HCT116 (cell line): ENCODE measurements around the gene MDFIC. TPM values are rescaled to one million over a fixed set of nuclear protein-coding genes. Genes with fewer than 3 reads are reported as not detected.

Experiments
- ATAC-seq: fragments of 200-7000 bp; cut with Tn5 transposase; 2 replicates; pipeline ENCODE4 v1.9.1; 2020; ENCODE audit warnings: mild to moderate bottlenecking, moderate library complexity
- BruUV-seq: library from RNA; stranded (reverse); fragments of 400-500 nt; replicated peaks from 2 replicates; lab custom pipeline; 2021; lab: Mats Ljungman, UMichigan
- CTCF ChIA-PET: fragments of 300-600 bp; sonication (Branson Sonifier 250); formaldehyde crosslinking; loops from one replicate; lab custom pipeline; 2021; ENCODE audit warnings: antibody characterized with exemption; lab: Charles Lee
- POLR2A ChIA-PET: fragments of 300-600, 350-600 bp; sonication (Branson Sonifier 250); formaldehyde crosslinking; loops from one replicate; lab custom pipeline; 2021; ENCODE audit warnings: antibody characterized with exemption; lab: Charles Lee
- RAD21 ChIA-PET, 2 experiments: fragments of 300-600 bp; sonication (Branson Sonifier 250); formaldehyde crosslinking; loops; one replicate each; lab custom pipeline; 2023; ENCODE audit warnings: low total read pairs in 2 of 2; ENCODE audit not compliant: uncharacterized antibody in 2 of 2, unreplicated experiment in 2 of 2, low non-redundant PET in 1 of 2; lab: Charles Lee
- DNase-seq: peaks from one replicate; pipeline ENCODE4 v3.0.0-alpha.2; 2010; ENCODE audit warnings: low read depth, low spot score
- H2AFZ ChIP-seq: fragments of 200-600 bp; shearing (Covaris generic), sonication (generic); 2 replicates; pipeline ENCODE4 v1.6.1; 2017; ENCODE audit warnings: low read depth, mixed run types, mixed read lengths, antibody characterized with exemption, low read length; ENCODE audit not compliant: poor library complexity, severe bottlenecking
- H3K27ac ChIP-seq: 2 replicates; pipeline ENCODE4 v1.5.1; 2012; ENCODE audit warnings: low read depth, low read length
- H3K27me3 ChIP-seq: fragments of 200-600 bp; sonication (generic); 2 replicates; pipeline ENCODE4 v1.6.1; 2016; ENCODE audit warnings: mixed run types, low read length, mixed read lengths; ENCODE audit not compliant: insufficient read depth
- H3K36me3 ChIP-seq, 2 experiments: fragments of 200-500 bp in 1 of 2; fragments of 200-600 bp in 1 of 2; sonication (Bioruptor generic) in 1 of 2; sonication (generic) in 1 of 2; 2 replicates each; pipeline versions ENCODE4 v1.5.1 to v1.6.1; 2014 to 2016; ENCODE audit warnings: low read length in 2 of 2, inconsistent platforms in 1 of 2, mixed read lengths in 1 of 2, mixed run types in 1 of 2; ENCODE audit not compliant: insufficient read depth in 2 of 2, control insufficient read depth in 1 of 2
- H3K4me1 ChIP-seq, 2 experiments: fragments of 200-600 bp in 1 of 2; sonication (generic) in 1 of 2; 2 replicates each; pipeline versions ENCODE4 v1.5.1 to v1.6.1; 2012 to 2017; ENCODE audit warnings: low read length in 2 of 2, inconsistent platforms in 1 of 2, mild to moderate bottlenecking in 1 of 2, mixed read lengths in 1 of 2, mixed run types in 1 of 2, moderate library complexity in 1 of 2; ENCODE audit not compliant: insufficient read depth in 2 of 2, control insufficient read depth in 1 of 2
- H3K4me2 ChIP-seq: fragments of 200-600 bp; sonication (generic); 2 replicates; pipeline ENCODE4 v1.6.1; 2017; ENCODE audit warnings: mixed run types, low read length, mixed read lengths
- H3K4me3 ChIP-seq, 2 experiments: fragments of 200-600 bp in 1 of 2; sonication (generic) in 1 of 2; replicated peaks in 1 of 2; 2 replicates each; pipeline ENCODE4 v1.5.1; 2011 to 2016; ENCODE audit warnings: low read length in 2 of 2, control low read depth in 1 of 2, low read depth in 1 of 2, mild to moderate bottlenecking in 1 of 2, mixed read lengths in 1 of 2, mixed run types in 1 of 2
- H3K79me2 ChIP-seq: fragments of 200-600 bp; sonication (generic); 2 replicates; pipeline ENCODE4 v1.6.1; 2017; ENCODE audit warnings: mild to moderate bottlenecking, mixed run types, low read length, moderate library complexity, mixed read lengths; ENCODE audit not compliant: insufficient read depth
- H3K9ac ChIP-seq: fragments of 200-600 bp; sonication (generic); 2 replicates; pipeline ENCODE4 v1.6.1; 2016; ENCODE audit warnings: low read length, mixed read lengths
- H3K9me2 ChIP-seq: fragments of 200-600 bp; sonication (generic), shearing (Covaris generic); 2 replicates; pipeline ENCODE4 v1.6.1; 2017; ENCODE audit warnings: mixed run types, mild to moderate bottlenecking, moderate library complexity; ENCODE audit not compliant: insufficient read depth
- H3K9me3 ChIP-seq, 2 experiments: fragments of 200-500 bp in 1 of 2; fragments of 200-600 bp in 1 of 2; sonication (Bioruptor generic) in 1 of 2; sonication (generic) in 1 of 2; 2 replicates each; pipeline ENCODE4 v1.6.1; 2014 to 2017; ENCODE audit warnings: low read length in 2 of 2, mixed read lengths in 2 of 2, inconsistent platforms in 1 of 2, low read depth in 1 of 2, mild to moderate bottlenecking in 1 of 2, mixed run types in 1 of 2, moderate library complexity in 1 of 2; ENCODE audit not compliant: control insufficient read depth in 1 of 2, insufficient read depth in 1 of 2
- H4K20me1 ChIP-seq: fragments of 200-600 bp; sonication (generic), shearing (Covaris generic); 2 replicates; pipeline ENCODE4 v1.6.1; 2017; ENCODE audit warnings: mixed run types, mild to moderate bottlenecking, moderate library complexity; ENCODE audit not compliant: insufficient read depth
- CBX3 ChIP-seq: IDR thresholded peaks from 2 replicates; pipeline ENCODE4 v1.6.1; 2012; ENCODE audit warnings: low read depth
- CEBPB ChIP-seq: IDR thresholded peaks from 2 replicates; pipeline ENCODE4 v1.6.1; 2012; ENCODE audit warnings: low read depth
- ELF1 ChIP-seq: IDR thresholded peaks from 2 replicates; pipeline ENCODE4 v1.6.1; 2012; ENCODE audit warnings: low read depth, borderline replicate concordance
- EZH2 ChIP-seq: fragments of 200-600 bp; sonication (generic); IDR thresholded peaks from 2 replicates; pipeline ENCODE4 v1.6.1; 2017; ENCODE audit warnings: antibody characterized with exemption, mixed run types
- EZH2phosphoT487 ChIP-seq: fragments of 200-600 bp; IDR thresholded peaks from 2 replicates; pipeline ENCODE4 v1.6.1; 2018; ENCODE audit warnings: antibody characterized with exemption, borderline replicate concordance
- JUND ChIP-seq: IDR thresholded peaks from 2 replicates; pipeline ENCODE4 v1.6.1; 2012
- POLR2AphosphoS5 ChIP-seq: IDR thresholded peaks from 2 replicates; pipeline ENCODE4 v1.6.1; 2011; ENCODE audit warnings: mild to moderate bottlenecking, low read depth, low read length, moderate library complexity
- RAD21 ChIP-seq: IDR thresholded peaks from 2 replicates; pipeline ENCODE4 v1.6.1; 2012; ENCODE audit warnings: low read depth, mild to moderate bottlenecking
- SIN3A ChIP-seq: IDR thresholded peaks from 2 replicates; pipeline ENCODE4 v1.6.1; 2012; ENCODE audit warnings: low read depth
- SRF ChIP-seq: IDR thresholded peaks from 2 replicates; pipeline ENCODE4 v1.6.1; 2012; ENCODE audit warnings: low read depth
- YY1 ChIP-seq: IDR thresholded peaks from 2 replicates; pipeline ENCODE4 v1.6.1; 2011; ENCODE audit warnings: low read length, low read depth, moderate library complexity, mild to moderate bottlenecking; ENCODE audit not compliant: insufficient replicate concordance; ENCODE audit errors: extremely low read depth
- ZFX ChIP-seq: fragments of 450-650 bp; IDR thresholded peaks from 2 replicates; pipeline ENCODE4 v1.6.1; 2017
- ZNF274 ChIP-seq: fragments of 200-500 bp; sonication (Bioruptor generic); IDR thresholded peaks from 2 replicates; pipeline ENCODE4 v1.6.1; 2014; ENCODE audit warnings: mild to moderate bottlenecking, low read depth, low read length, inconsistent platforms
- intact Hi-C: fragments of 100-400 bp; cut with micrococcal nuclease; formaldehyde crosslinking; loops from 2 replicates; pipeline ENCODE4 v1.10.0; 2022
- total RNA-seq: library from RNA; stranded (reverse); gene quantifications from one replicate; pipeline ENCODE4 v1.2.1, GENCODE V29; 2021; ENCODE audit not compliant: unreplicated experiment
- TF ChIP-seq, protein P1 (sequence below): IDR thresholded peaks from 2 replicates; pipeline ENCODE4 v1.6.1; 2011; ENCODE audit warnings: mild to moderate bottlenecking, low read length, moderate library complexity; ENCODE audit not compliant: insufficient replicate concordance; ENCODE audit errors: extremely low read depth
- TF ChIP-seq, protein P2 (sequence below), 3 experiments: fragments of 200-600 bp in 1 of 3; sonication (generic) in 1 of 3; IDR thresholded peaks in 2 of 3; conservative IDR thresholded peaks in 1 of 3; 2 replicates each; pipeline ENCODE4 v1.5.1; 2012 to 2017; ENCODE audit warnings: low read depth in 2 of 3, low read length in 2 of 3, antibody characterized with exemption in 1 of 3, borderline replicate concordance in 1 of 3, control low read depth in 1 of 3, mild to moderate bottlenecking in 1 of 3, mixed read lengths in 1 of 3, mixed run types in 1 of 3, moderate library complexity in 1 of 3; ENCODE audit not compliant: insufficient read depth in 1 of 3
- TF ChIP-seq, protein P3 (sequence below): IDR thresholded peaks from 2 replicates; pipeline ENCODE4 v1.6.1; 2012
- TF ChIP-seq, protein P4 (sequence below): IDR thresholded peaks from 2 replicates; pipeline ENCODE4 v1.6.1; 2012; ENCODE audit warnings: low read depth

Gene MDFIC
- total RNA-seq, 1 experiment from 2014 or later, result 8.3 TPM

DNA sequence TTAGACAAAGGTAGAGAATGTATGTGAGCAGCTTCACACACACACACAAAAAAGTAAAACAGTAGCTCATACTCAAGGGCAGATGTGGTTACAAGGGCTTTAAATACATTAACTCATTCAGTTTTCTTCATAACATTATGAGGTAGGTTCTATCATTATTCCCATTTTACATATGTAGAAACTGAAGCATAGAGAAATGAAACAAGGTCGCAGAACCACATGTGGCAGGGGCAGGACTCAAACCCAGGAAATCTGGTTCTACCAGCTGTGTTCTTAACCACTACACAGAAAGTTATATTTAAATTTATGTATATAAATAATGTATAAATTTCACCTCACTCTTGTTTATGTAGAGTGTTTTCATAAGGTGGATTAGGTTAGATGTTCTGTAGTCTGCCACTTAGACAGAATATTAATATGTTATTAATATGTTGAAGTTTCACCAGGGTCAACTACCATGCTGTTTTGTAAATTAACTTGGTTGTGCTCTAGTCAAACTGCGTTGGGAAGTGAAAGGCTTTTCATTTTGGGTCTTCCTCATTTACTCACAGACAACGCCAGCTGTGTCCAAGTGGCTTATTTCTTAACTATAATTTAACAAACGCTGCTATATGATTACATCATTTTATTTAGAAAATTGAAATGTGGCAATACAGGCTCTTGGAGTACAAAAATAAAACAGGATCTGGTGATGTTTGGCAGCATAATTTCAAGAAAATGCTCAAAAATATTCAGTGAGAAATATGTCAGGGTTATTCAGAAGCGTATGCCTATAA, 138.4 kb downstream of the MDFIC start:
- BruUV-seq, result no TSS peak
- CTCF ChIA-PET, result no interaction called here
- ATAC-seq, result no peak

More for the DNA sequence above, 138.4 kb downstream of the MDFIC start:
- Histone ChIP-seq H3K4me1 (no peaks in the 10 kb centered on the region), H3K79me2 (no peaks in the 10 kb centered on the region), H4K20me1 (no peaks in the 10 kb centered on the region), H3K9me2 (0 out of 2 replicates have a peak, but pooled peaks cover 4% of the 10 kb centered on the region), H2AFZ (no peak overlapping the region), H3K36me3 (no peaks in the 10 kb centered on the region), H3K9me3 (no peaks in the 10 kb centered on the region), H3K27ac (no peak overlapping the region), H3K4me2 (no peak overlapping the region), H3K27me3 (no peaks in the 10 kb centered on the region), H3K9ac (no peak overlapping the region), H3K4me3 (no peak overlapping the region)
- RAD21 ChIA-PET, result no interaction called here
- no peak for TF ChIP-seq YY1
- TF ChIP-seq SIN3A, result no peak
- TF ChIP-seq POLR2AphosphoS5, result no peak
- TF ChIP-seq, protein P1, sequence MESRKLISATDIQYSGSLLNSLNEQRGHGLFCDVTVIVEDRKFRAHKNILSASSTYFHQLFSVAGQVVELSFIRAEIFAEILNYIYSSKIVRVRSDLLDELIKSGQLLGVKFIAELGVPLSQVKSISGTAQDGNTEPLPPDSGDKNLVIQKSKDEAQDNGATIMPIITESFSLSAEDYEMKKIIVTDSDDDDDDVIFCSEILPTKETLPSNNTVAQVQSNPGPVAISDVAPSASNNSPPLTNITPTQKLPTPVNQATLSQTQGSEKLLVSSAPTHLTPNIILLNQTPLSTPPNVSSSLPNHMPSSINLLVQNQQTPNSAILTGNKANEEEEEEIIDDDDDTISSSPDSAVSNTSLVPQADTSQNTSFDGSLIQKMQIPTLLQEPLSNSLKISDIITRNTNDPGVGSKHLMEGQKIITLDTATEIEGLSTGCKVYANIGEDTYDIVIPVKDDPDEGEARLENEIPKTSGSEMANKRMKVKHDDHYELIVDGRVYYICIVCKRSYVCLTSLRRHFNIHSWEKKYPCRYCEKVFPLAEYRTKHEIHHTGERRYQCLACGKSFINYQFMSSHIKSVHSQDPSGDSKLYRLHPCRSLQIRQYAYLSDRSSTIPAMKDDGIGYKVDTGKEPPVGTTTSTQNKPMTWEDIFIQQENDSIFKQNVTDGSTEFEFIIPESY, result no peak
- TF ChIP-seq ZNF274, result no peak
- TF ChIP-seq ELF1, result no peak
- no peak for TF ChIP-seq ZFX
- no peak for TF ChIP-seq EZH2phosphoT487
- TF ChIP-seq, protein P2, sequence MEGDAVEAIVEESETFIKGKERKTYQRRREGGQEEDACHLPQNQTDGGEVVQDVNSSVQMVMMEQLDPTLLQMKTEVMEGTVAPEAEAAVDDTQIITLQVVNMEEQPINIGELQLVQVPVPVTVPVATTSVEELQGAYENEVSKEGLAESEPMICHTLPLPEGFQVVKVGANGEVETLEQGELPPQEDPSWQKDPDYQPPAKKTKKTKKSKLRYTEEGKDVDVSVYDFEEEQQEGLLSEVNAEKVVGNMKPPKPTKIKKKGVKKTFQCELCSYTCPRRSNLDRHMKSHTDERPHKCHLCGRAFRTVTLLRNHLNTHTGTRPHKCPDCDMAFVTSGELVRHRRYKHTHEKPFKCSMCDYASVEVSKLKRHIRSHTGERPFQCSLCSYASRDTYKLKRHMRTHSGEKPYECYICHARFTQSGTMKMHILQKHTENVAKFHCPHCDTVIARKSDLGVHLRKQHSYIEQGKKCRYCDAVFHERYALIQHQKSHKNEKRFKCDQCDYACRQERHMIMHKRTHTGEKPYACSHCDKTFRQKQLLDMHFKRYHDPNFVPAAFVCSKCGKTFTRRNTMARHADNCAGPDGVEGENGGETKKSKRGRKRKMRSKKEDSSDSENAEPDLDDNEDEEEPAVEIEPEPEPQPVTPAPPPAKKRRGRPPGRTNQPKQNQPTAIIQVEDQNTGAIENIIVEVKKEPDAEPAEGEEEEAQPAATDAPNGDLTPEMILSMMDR (IDR thresholded peaks at IDR 0.05 in 2 of 3, conservative IDR thresholded peaks at IDR 0.05 in 1 of 3; ENCODE audit: borderline replicate concordance in 1 of 3, insufficient read depth in 1 of 3, low read depth in 2 of 3, low read length in 2 of 3), result no peak
- TF ChIP-seq, protein P3, sequence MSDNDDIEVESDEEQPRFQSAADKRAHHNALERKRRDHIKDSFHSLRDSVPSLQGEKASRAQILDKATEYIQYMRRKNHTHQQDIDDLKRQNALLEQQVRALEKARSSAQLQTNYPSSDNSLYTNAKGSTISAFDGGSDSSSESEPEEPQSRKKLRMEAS, result no peak
- TF ChIP-seq CBX3, result no peak
- no peak for TF ChIP-seq EZH2
- TF ChIP-seq JUND, result no peak
- no peak for TF ChIP-seq CEBPB
- TF ChIP-seq RAD21, result no peak
- no peak for TF ChIP-seq SRF
- TF ChIP-seq, protein P4, sequence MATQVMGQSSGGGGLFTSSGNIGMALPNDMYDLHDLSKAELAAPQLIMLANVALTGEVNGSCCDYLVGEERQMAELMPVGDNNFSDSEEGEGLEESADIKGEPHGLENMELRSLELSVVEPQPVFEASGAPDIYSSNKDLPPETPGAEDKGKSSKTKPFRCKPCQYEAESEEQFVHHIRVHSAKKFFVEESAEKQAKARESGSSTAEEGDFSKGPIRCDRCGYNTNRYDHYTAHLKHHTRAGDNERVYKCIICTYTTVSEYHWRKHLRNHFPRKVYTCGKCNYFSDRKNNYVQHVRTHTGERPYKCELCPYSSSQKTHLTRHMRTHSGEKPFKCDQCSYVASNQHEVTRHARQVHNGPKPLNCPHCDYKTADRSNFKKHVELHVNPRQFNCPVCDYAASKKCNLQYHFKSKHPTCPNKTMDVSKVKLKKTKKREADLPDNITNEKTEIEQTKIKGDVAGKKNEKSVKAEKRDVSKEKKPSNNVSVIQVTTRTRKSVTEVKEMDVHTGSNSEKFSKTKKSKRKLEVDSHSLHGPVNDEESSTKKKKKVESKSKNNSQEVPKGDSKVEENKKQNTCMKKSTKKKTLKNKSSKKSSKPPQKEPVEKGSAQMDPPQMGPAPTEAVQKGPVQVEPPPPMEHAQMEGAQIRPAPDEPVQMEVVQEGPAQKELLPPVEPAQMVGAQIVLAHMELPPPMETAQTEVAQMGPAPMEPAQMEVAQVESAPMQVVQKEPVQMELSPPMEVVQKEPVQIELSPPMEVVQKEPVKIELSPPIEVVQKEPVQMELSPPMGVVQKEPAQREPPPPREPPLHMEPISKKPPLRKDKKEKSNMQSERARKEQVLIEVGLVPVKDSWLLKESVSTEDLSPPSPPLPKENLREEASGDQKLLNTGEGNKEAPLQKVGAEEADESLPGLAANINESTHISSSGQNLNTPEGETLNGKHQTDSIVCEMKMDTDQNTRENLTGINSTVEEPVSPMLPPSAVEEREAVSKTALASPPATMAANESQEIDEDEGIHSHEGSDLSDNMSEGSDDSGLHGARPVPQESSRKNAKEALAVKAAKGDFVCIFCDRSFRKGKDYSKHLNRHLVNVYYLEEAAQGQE, result no peak
- intact Hi-C loops, result no loop called here
- DNase-seq, result no peak
- POLR2A ChIA-PET, result no interaction called here
